ENCODE data around the gene TMEM86A.
"Not testable (repeated sequence)": the region's sequence is repeated elsewhere in the genome, so short reads cannot be mapped to it uniquely, and the experiment has no call there.

TMEM86A gene

GRCh38 chr11:18676803-18677202 lies 21.8 kb upstream of the TMEM86A start:
- no peaks in the 10 kb centered on the region for H3K4me1 ChIP-seq (ENCODE audit: control insufficient read depth in 2 of 2, insufficient read depth in 2 of 2, low read length in 2 of 2)
- H3K9ac ChIP-seq (ENCODE audit: low read depth in 1 of 2, low read length in 2 of 2): no peak overlapping the region
- no peaks in the 10 kb centered on the region for H3K36me3 ChIP-seq (ENCODE audit: control insufficient read depth in 2 of 2, insufficient read depth in 2 of 2, low read length in 2 of 2)
- no peaks in the 10 kb centered on the region for H3K27me3 ChIP-seq (ENCODE audit: control insufficient read depth in 2 of 2, insufficient read depth in 2 of 2, low read length in 2 of 2)
- H3K4me3 ChIP-seq (ENCODE audit: low read length in 2 of 2): no peak overlapping the region
- H3K27ac ChIP-seq (ENCODE audit: low read depth in 2 of 2, low read length in 2 of 2): no peak overlapping the region
- H3K9me3 ChIP-seq (ENCODE audit: control insufficient read depth in 2 of 2, low read length in 2 of 2): no peaks in the 10 kb centered on the region

GRCh38 chr11:18677560-18677959 lies 21.0 kb upstream of the TMEM86A start:
- no peaks in the 10 kb centered on the region for H3K27me3 ChIP-seq (ENCODE audit: control insufficient read depth in 2 of 2, insufficient read depth in 2 of 2, low read length in 2 of 2)
- H3K9me3 ChIP-seq (ENCODE audit: control insufficient read depth in 2 of 2, low read length in 2 of 2): no peaks in the 10 kb centered on the region
- H3K36me3 ChIP-seq (ENCODE audit: control insufficient read depth in 2 of 2, insufficient read depth in 2 of 2, low read length in 2 of 2): no peaks in the 10 kb centered on the region
- H3K4me3 ChIP-seq (ENCODE audit: low read length in 2 of 2): no peak overlapping the region
- H3K4me1 ChIP-seq (ENCODE audit: control insufficient read depth in 2 of 2, insufficient read depth in 2 of 2, low read length in 2 of 2): no peaks in the 10 kb centered on the region
- H3K9ac ChIP-seq (ENCODE audit: low read depth in 1 of 2, low read length in 2 of 2): no peak overlapping the region
- no peak overlapping the region for H3K27ac ChIP-seq (ENCODE audit: low read depth in 2 of 2, low read length in 2 of 2)

- not testable (repeated sequence) for H3K4me3 ChIP-seq (ENCODE audit: low read length in 2 of 2)
These were observed 16.6 kb upstream of the TMEM86A start for GRCh38 chr11:18681949-18682348.

GRCh38 chr11:18682466-18682865 lies 16.1 kb upstream of the TMEM86A start:
- no peak overlapping the region for H3K27ac ChIP-seq (ENCODE audit: low read depth in 2 of 2, low read length in 2 of 2)
- no peaks in the 10 kb centered on the region for H3K36me3 ChIP-seq (ENCODE audit: control insufficient read depth in 2 of 2, insufficient read depth in 2 of 2, low read length in 2 of 2)
- no peaks in the 10 kb centered on the region for H3K4me1 ChIP-seq (ENCODE audit: control insufficient read depth in 2 of 2, insufficient read depth in 2 of 2, low read length in 2 of 2)
- H3K9me3 ChIP-seq (ENCODE audit: control insufficient read depth in 2 of 2, low read length in 2 of 2): no peaks in the 10 kb centered on the region
- no peak overlapping the region for H3K9ac ChIP-seq (ENCODE audit: low read depth in 1 of 2, low read length in 2 of 2)
- H3K4me3 ChIP-seq (ENCODE audit: low read length in 2 of 2): no peak overlapping the region
- H3K27me3 ChIP-seq (ENCODE audit: control insufficient read depth in 2 of 2, insufficient read depth in 2 of 2, low read length in 2 of 2): peaks cover 0 to 2% of the 10 kb centered on the region in 2 donors

More at GRCh38 chr11:18681949-18682348, 16.6 kb upstream of the TMEM86A start:
- not testable (repeated sequence) for H3K4me1 ChIP-seq (ENCODE audit: control insufficient read depth in 2 of 2, insufficient read depth in 2 of 2, low read length in 2 of 2); H3K27ac ChIP-seq (ENCODE audit: low read depth in 2 of 2, low read length in 2 of 2); H3K9ac ChIP-seq (ENCODE audit: low read depth in 1 of 2, low read length in 2 of 2); H3K36me3 ChIP-seq (ENCODE audit: control insufficient read depth in 2 of 2, insufficient read depth in 2 of 2, low read length in 2 of 2); H3K9me3 ChIP-seq (ENCODE audit: control insufficient read depth in 2 of 2, low read length in 2 of 2); H3K27me3 ChIP-seq (ENCODE audit: control insufficient read depth in 2 of 2, insufficient read depth in 2 of 2, low read length in 2 of 2)

GRCh38 chr11:18684267-18684666 lies 14.3 kb upstream of the TMEM86A start:
- no peaks in the 10 kb centered on the region for H3K4me1 ChIP-seq (ENCODE audit: control insufficient read depth in 2 of 2, insufficient read depth in 2 of 2, low read length in 2 of 2)
- no peaks in the 10 kb centered on the region for H3K36me3 ChIP-seq (ENCODE audit: control insufficient read depth in 2 of 2, insufficient read depth in 2 of 2, low read length in 2 of 2)
- peaks cover 0 to 2% of the 10 kb centered on the region in 2 donors for H3K27me3 ChIP-seq (ENCODE audit: control insufficient read depth in 2 of 2, insufficient read depth in 2 of 2, low read length in 2 of 2)
- no peak overlapping the region for H3K9ac ChIP-seq (ENCODE audit: low read depth in 1 of 2, low read length in 2 of 2)
- no peak overlapping the region for H3K27ac ChIP-seq (ENCODE audit: low read depth in 2 of 2, low read length in 2 of 2)
- no peaks in the 10 kb centered on the region for H3K9me3 ChIP-seq (ENCODE audit: control insufficient read depth in 2 of 2, low read length in 2 of 2)
- H3K4me3 ChIP-seq (ENCODE audit: low read length in 2 of 2): no peak overlapping the region

- H3K4me3 ChIP-seq (ENCODE audit: low read length in 2 of 2); H3K27me3 ChIP-seq (ENCODE audit: control insufficient read depth in 2 of 2, insufficient read depth in 2 of 2, low read length in 2 of 2); H3K27ac ChIP-seq (ENCODE audit: low read depth in 2 of 2, low read length in 2 of 2); H3K9me3 ChIP-seq (ENCODE audit: control insufficient read depth in 2 of 2, low read length in 2 of 2); H3K4me1 ChIP-seq (ENCODE audit: control insufficient read depth in 2 of 2, insufficient read depth in 2 of 2, low read length in 2 of 2); H3K9ac ChIP-seq (ENCODE audit: low read depth in 1 of 2, low read length in 2 of 2); H3K36me3 ChIP-seq (ENCODE audit: control insufficient read depth in 2 of 2, insufficient read depth in 2 of 2, low read length in 2 of 2): not testable (repeated sequence)
These were observed 7.0 kb upstream of the TMEM86A start for GRCh38 chr11:18691467-18692140.

GRCh38 chr11:18692941-18693760 lies 5.4 kb upstream of the TMEM86A start:
- H3K36me3 ChIP-seq (ENCODE audit: control insufficient read depth in 2 of 2, insufficient read depth in 2 of 2, low read length in 2 of 2): no peaks in the 10 kb centered on the region
- no peak overlapping the region for H3K9ac ChIP-seq (ENCODE audit: low read depth in 1 of 2, low read length in 2 of 2)
- H3K4me1 ChIP-seq (ENCODE audit: control insufficient read depth in 2 of 2, insufficient read depth in 2 of 2, low read length in 2 of 2): no peaks in the 10 kb centered on the region
- peaks cover 0 to 2% of the 10 kb centered on the region in 2 donors for H3K27me3 ChIP-seq (ENCODE audit: control insufficient read depth in 2 of 2, insufficient read depth in 2 of 2, low read length in 2 of 2)
- H3K4me3 ChIP-seq (ENCODE audit: low read length in 2 of 2): no peak overlapping the region
- no peaks in the 10 kb centered on the region for H3K9me3 ChIP-seq (ENCODE audit: control insufficient read depth in 2 of 2, low read length in 2 of 2)
- no peak overlapping the region for H3K27ac ChIP-seq (ENCODE audit: low read depth in 2 of 2, low read length in 2 of 2)

GRCh38 chr11:18696638-18697225 lies 1.8 kb upstream of the TMEM86A start:
- H3K36me3 ChIP-seq (ENCODE audit: control insufficient read depth in 2 of 2, insufficient read depth in 2 of 2, low read length in 2 of 2): no peaks in the 10 kb centered on the region
- no peak overlapping the region for H3K9ac ChIP-seq (ENCODE audit: low read depth in 1 of 2, low read length in 2 of 2)
- H3K4me1 ChIP-seq (ENCODE audit: control insufficient read depth in 2 of 2, insufficient read depth in 2 of 2, low read length in 2 of 2): peaks cover 0 to 2% of the 10 kb centered on the region in 2 donors
- peaks cover 2 to 4% of the 10 kb centered on the region in 2 donors for H3K27me3 ChIP-seq (ENCODE audit: control insufficient read depth in 2 of 2, insufficient read depth in 2 of 2, low read length in 2 of 2)
- H3K4me3 ChIP-seq (ENCODE audit: low read length in 2 of 2): no peak overlapping the region
- no peaks in the 10 kb centered on the region for H3K9me3 ChIP-seq (ENCODE audit: control insufficient read depth in 2 of 2, low read length in 2 of 2)
- no peak overlapping the region for H3K27ac ChIP-seq (ENCODE audit: low read depth in 2 of 2, low read length in 2 of 2)

- Histone ChIP-seq H3K27me3 (ENCODE audit: control insufficient read depth in 2 of 2, insufficient read depth in 2 of 2, low read length in 2 of 2) (peaks cover 2 to 4% of the 10 kb centered on the region in 2 donors), H3K4me1 (ENCODE audit: control insufficient read depth in 2 of 2, insufficient read depth in 2 of 2, low read length in 2 of 2) (peaks cover 0 to 2% of the 10 kb centered on the region in 2 donors), H3K36me3 (ENCODE audit: control insufficient read depth in 2 of 2, insufficient read depth in 2 of 2, low read length in 2 of 2) (no peaks in the 10 kb centered on the region), H3K9ac (ENCODE audit: low read depth in 1 of 2, low read length in 2 of 2) (no peak overlapping the region), H3K9me3 (ENCODE audit: control insufficient read depth in 2 of 2, low read length in 2 of 2) (no peaks in the 10 kb centered on the region), H3K4me3 (ENCODE audit: low read length in 2 of 2) (no peak overlapping the region), H3K27ac (ENCODE audit: low read depth in 2 of 2, low read length in 2 of 2) (no peak overlapping the region)
These were observed 1.0 kb upstream of the TMEM86A start for GRCh38 chr11:18697576-18697975.

GRCh38 chr11:18699269-18699596 lies 654 bp downstream of the TMEM86A start:
- Histone ChIP-seq H3K27ac (ENCODE audit: low read depth in 2 of 2, low read length in 2 of 2) (peak overlapping the region; percentile 32 to 60), H3K4me1 (ENCODE audit: control insufficient read depth in 2 of 2, insufficient read depth in 2 of 2, low read length in 2 of 2) (peaks cover 0 to 2% of the 10 kb centered on the region in 2 donors), H3K9ac (ENCODE audit: low read depth in 1 of 2, low read length in 2 of 2) (peak overlapping the region; percentile 14 to 71), H3K27me3 (ENCODE audit: control insufficient read depth in 2 of 2, insufficient read depth in 2 of 2, low read length in 2 of 2) (peaks cover 0 to 4% of the 10 kb centered on the region in 2 donors), H3K36me3 (ENCODE audit: control insufficient read depth in 2 of 2, insufficient read depth in 2 of 2, low read length in 2 of 2) (no peaks in the 10 kb centered on the region), H3K9me3 (ENCODE audit: control insufficient read depth in 2 of 2, low read length in 2 of 2) (no peaks in the 10 kb centered on the region), H3K4me3 (ENCODE audit: low read length in 2 of 2) (peak overlapping the region; percentile 60 to 70)

Data from mucosa of rectum (tissue), 2 donors.